ENCODE results near the gene TMEM86A.

DNA sequence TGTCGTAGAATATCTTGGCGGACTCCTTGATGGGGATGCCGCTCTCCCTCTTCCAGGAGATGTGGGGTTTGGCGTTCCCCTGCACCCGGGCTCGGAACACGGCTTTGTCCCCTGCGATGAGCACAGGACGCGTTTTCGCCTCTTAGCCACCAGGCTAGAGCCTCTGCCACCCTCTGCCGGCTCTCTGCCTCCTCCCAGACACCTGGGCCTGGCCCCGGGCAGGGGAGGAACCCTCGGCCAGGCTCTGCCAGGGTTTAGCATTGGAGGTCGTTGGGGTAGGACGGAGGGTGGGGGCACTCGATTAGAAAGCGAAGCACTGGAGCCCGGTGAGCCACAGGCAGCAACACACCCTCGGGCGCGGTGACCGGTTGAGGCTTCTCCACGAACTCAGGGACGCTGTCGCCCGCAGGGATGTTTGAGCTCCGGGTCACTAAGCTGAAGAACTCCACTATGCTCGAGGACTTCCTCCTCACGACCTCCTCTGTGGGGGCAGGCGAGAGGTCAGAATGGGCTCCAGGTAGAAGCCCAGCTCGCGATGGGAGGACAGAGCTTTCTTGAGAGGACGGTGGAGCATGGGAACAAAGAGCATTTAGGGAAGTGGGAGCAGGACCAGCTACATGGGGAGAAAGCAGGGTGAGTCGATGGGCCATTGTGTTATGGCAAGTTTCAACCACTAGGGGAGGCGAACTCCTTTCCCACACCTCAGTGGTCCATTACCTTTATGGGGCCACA, 23.1 kb downstream of the TMEM86A start:
- TF ChIP-seq CTCF (IDR thresholded peaks at IDR 0.05) (peak in 5 of 7 experiments; percentile 62 to 83 (median 81)), EP300 (IDR thresholded peaks at IDR 0.05) (no peak), POLR2A (IDR thresholded peaks at IDR 0.05) (no peak), POLR2AphosphoS5 (IDR thresholded peaks at IDR 0.05) (no peak)
